Urinary bladder (tissue), 4 donors: ENCODE data around the gene FAM180B. TPM values are rescaled to one million over a fixed set of nuclear protein-coding genes. Genes with fewer than 3 reads are reported as not detected.
"Not testable (repeated sequence)": the region's sequence is repeated elsewhere in the genome, so short reads cannot be mapped to it uniquely, and the experiment has no call there.

ENCODE experiments used
- DNase-seq: peaks from one replicate; pipeline ENCODE4 v3.0.0-alpha.2; 2015; ENCODE audit errors: extremely low spot score
- H3K27ac ChIP-seq: one replicate; pipeline ENCODE4 v1.5.1; 2013; ENCODE audit warnings: low read depth, mild to moderate bottlenecking, moderate library complexity
- H3K36me3 ChIP-seq: one replicate; pipeline ENCODE4 v1.6.1; 2013; ENCODE audit warnings: mild to moderate bottlenecking, moderate library complexity; ENCODE audit not compliant: insufficient read depth
- H3K4me1 ChIP-seq: one replicate; pipeline ENCODE4 v1.6.1; 2013; ENCODE audit warnings: mild to moderate bottlenecking, moderate library complexity; ENCODE audit not compliant: insufficient read depth
- H3K4me3 ChIP-seq: one replicate; pipeline ENCODE4 v1.5.1; 2013; ENCODE audit warnings: low read depth, low read length
- WGBS: extraction: QIAGEN DNeasy Blood & Tissue Kit; methylation state at CpG from one replicate; pipeline ENCODE4 v1.1.7; 2013; 5-methylcytosine and 5-hydroxymethylcytosine counted together
- polyA plus RNA-seq: library from polyadenylated mRNA; stranded (reverse); fragments of 200-250 nt; gene quantifications from one replicate; pipeline ENCODE4 v1.2.3, GENCODE V29; 2013
- small RNA-seq: library from RNA; depleted of rRNA; stranded (forward); fragments of <200 nt; gene quantifications from one replicate; pipeline ENCODE3, GENCODE V24; 2014
- total RNA-seq: library from RNA; depleted of rRNA; stranded (reverse); fragments of >200 nt; gene quantifications from one replicate; pipeline ENCODE4 v1.2.3, GENCODE V29; 2014
- donor health status: healthy with polysubstance abuse.
- donor health status: healthy.

FAM180B gene
- total and polyA plus RNA-seq, 2 donors = 0.10 to 0.32 TPM

DNA sequence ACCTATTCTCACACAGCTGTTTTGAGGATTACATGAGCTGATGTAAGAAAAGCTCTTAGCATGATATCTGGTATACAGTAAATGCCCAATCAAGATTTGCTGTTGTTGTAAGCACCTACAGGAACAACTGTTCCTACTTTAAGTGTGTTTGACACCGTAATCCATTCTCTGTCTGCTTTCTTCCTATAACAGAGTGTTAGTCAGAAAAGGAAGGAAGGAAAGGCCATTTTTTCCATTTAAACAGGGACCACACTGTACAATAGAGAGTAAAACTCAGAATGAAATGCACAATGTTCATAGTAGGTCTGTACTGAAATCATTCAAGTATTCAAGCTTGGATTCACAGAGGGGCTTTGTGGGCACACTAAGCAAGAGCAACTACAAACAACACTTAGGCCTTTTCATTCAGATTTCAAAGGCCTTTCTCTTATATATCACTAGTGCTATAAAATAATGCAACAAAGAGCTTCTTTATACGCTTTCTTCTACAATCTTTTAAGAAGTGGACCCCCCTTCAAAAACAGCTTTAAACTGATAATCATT lies 34.4 kb downstream of the FAM180B start:
- Histone ChIP-seq H3K36me3 (peaks cover 4% of the 10 kb centered on the region), H3K4me3 (no peak overlapping the region), H3K4me1 (no peaks in the 10 kb centered on the region), H3K27ac (no peak overlapping the region)
- WGBS = 90% methylated on average over 2 of the region's 2 CpGs
- DNase-seq = no peak

DNA sequence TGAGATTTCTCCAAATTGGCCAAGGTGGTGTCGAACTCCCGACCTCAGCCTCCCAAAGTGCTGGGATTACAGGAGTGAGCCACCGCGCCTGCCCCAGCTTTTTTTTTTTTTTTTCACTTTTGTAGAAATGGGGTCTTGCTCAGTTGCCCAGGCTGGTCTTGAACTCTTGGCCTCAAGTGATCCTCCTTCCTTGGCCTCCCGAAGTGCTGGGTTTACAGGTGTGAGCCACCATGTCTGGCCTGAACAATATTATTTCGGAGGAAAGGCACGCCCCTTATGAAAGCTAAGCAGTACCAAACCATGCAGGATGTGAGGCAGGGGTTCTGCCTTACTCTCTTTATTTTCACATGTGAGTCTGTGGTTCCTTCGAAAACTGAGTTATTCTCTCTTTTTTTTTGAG lies 39.8 kb downstream of the FAM180B start:
- H3K27ac ChIP-seq = no peak overlapping the region
- H3K36me3 ChIP-seq = peaks cover 12% of the 10 kb centered on the region
- H3K4me1 ChIP-seq = no peaks in the 10 kb centered on the region
- WGBS = over 99% methylated on average over 8 of the region's 8 CpGs
- H3K4me3 ChIP-seq = no peak overlapping the region
- no peak for DNase-seq

DNA sequence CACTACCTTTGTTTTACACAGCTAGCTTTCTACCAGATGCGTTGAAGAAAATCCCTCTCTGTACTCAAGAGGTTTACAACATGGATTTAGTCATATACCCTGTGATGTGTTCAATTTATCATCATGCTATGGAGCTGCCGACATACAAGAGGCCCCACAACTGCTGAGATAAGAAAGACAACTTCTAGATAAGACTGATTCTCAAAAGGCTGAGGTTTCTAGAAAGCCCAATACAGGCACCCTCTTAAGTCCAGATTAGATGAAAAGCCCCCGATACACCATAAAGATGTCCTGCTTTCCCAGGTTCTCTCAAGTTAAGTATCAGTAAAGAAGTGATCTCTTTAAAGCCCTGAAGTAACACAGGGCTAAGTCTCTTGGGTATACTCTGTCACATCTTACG lies 41.5 kb downstream of the FAM180B start:
- WGBS = 64% methylated on average over 4 of the region's 4 CpGs
- Histone ChIP-seq H3K4me1 (no peaks in the 10 kb centered on the region), H3K36me3 (peaks cover 11% of the 10 kb centered on the region), H3K27ac (no peak overlapping the region), H3K4me3 (no peak overlapping the region)
- no peak for DNase-seq

DNA sequence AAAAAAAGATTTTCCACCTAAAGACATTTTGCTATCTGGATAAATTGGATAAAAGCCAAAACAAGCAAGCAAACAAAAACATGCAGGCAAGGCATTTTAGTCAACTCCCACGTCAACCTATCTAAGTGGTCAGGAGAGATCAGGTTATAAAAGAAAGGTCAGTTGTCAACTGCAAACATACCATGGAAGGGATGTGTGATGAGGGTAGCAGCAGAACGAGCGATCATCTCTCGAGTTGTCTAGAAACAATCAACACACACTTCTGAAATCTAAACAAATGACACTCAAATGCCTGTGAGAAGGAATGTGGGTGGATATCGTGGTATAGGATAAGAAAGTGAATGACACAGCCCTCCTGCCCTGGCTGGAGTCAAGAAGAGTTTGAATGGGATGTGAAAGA lies 45.0 kb downstream of the FAM180B start:
- WGBS = 71% methylated on average over 5 of the region's 5 CpGs
- DNase-seq = no peak
- Histone ChIP-seq H3K4me1 (no peaks in the 10 kb centered on the region), H3K27ac (no peak overlapping the region), H3K36me3 (peaks cover 6% of the 10 kb centered on the region), H3K4me3 (no peak overlapping the region)

DNA sequence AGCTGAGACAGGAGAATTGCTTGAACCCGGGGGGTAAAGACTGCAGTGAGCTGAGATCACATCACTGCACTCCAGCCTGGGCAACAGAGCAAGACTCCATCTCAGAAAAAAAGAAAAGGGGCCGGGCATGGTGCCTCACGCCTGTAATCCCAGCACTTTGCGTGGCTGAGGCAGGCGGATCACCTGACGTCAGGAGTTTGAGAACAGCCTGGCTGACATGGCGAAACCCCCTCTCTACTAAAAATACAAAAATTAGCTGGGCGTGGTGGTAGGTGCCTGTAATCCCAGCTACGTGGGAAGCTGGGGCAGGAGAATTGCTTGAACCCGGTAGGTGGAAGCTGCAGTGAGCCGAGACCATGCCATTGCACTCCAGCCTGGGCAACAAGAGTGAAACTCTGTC lies 49.9 kb downstream of the FAM180B start:
- 87% methylated on average over 11 of the region's 11 CpGs for WGBS
- DNase-seq, H3K36me3 ChIP-seq, H3K4me3 ChIP-seq, H3K27ac ChIP-seq, H3K4me1 ChIP-seq: not testable (repeated sequence)

Small RNA genes within 50 kb of the gene (small RNA-seq; reads per million reads assigned to genes)
- gene RN7SL652P (not detected), gene RNU5E-10P (not detected)

Other genes with a start within 250 kb of the FAM180B start
- not detected for gene MYBPC3, start 234.0 kb upstream of the FAM180B start, total RNA-seq
- gene MYBPC3, start 234.0 kb upstream of the FAM180B start, polyA plus RNA-seq = 0.03 TPM
- 5.2 TPM for gene SPI1, start 208.1 kb upstream of the FAM180B start, total RNA-seq
- 21.0 TPM for gene SPI1, start 208.1 kb upstream of the FAM180B start, polyA plus RNA-seq
- gene SLC39A13, start 178.1 kb upstream of the FAM180B start, total RNA-seq = 30.3 TPM
- gene SLC39A13, start 178.1 kb upstream of the FAM180B start, polyA plus RNA-seq = 73.9 TPM
- gene PSMC3, start 160.2 kb upstream of the FAM180B start, total RNA-seq = 60.1 TPM
- gene PSMC3, start 160.2 kb upstream of the FAM180B start, polyA plus RNA-seq = 177 TPM
- gene RAPSN, start 137.5 kb upstream of the FAM180B start, total RNA-seq = 3.0 TPM
- gene RAPSN, start 137.5 kb upstream of the FAM180B start, polyA plus RNA-seq = 0.05 TPM
- gene CELF1, start 33.5 kb upstream of the FAM180B start, total RNA-seq = 125 TPM
- 35.2 TPM for gene CELF1, start 33.5 kb upstream of the FAM180B start, polyA plus RNA-seq
- gene PTPMT1, start 21.1 kb upstream of the FAM180B start, total RNA-seq = 25.1 TPM
- gene PTPMT1, start 21.1 kb upstream of the FAM180B start, polyA plus RNA-seq = 58.8 TPM
- 15.4 TPM for gene KBTBD4, start 7.7 kb upstream of the FAM180B start, total RNA-seq
- 24.1 TPM for gene KBTBD4, start 7.7 kb upstream of the FAM180B start, polyA plus RNA-seq
- gene NDUFS3, start 7.6 kb upstream of the FAM180B start, total RNA-seq = 40.0 TPM
- 107 TPM for gene NDUFS3, start 7.6 kb upstream of the FAM180B start, polyA plus RNA-seq
- 3.5 TPM for gene C1QTNF4, start 7.7 kb downstream of the FAM180B start, total RNA-seq
- gene C1QTNF4, start 7.7 kb downstream of the FAM180B start, polyA plus RNA-seq = 7.1 TPM
- gene MTCH2, start 55.9 kb downstream of the FAM180B start, total RNA-seq = 47.6 TPM
- gene MTCH2, start 55.9 kb downstream of the FAM180B start, polyA plus RNA-seq = 49.5 TPM
- gene AGBL2, start 128.7 kb downstream of the FAM180B start, total RNA-seq = 3.5 TPM
- 1.6 TPM for gene AGBL2, start 128.7 kb downstream of the FAM180B start, polyA plus RNA-seq
- gene FNBP4, start 180.7 kb downstream of the FAM180B start, total RNA-seq = 218 TPM
- gene FNBP4, start 180.7 kb downstream of the FAM180B start, polyA plus RNA-seq = 56.6 TPM